ENCODE results near the gene CRYGN.

The CRYGN gene

DNA sequence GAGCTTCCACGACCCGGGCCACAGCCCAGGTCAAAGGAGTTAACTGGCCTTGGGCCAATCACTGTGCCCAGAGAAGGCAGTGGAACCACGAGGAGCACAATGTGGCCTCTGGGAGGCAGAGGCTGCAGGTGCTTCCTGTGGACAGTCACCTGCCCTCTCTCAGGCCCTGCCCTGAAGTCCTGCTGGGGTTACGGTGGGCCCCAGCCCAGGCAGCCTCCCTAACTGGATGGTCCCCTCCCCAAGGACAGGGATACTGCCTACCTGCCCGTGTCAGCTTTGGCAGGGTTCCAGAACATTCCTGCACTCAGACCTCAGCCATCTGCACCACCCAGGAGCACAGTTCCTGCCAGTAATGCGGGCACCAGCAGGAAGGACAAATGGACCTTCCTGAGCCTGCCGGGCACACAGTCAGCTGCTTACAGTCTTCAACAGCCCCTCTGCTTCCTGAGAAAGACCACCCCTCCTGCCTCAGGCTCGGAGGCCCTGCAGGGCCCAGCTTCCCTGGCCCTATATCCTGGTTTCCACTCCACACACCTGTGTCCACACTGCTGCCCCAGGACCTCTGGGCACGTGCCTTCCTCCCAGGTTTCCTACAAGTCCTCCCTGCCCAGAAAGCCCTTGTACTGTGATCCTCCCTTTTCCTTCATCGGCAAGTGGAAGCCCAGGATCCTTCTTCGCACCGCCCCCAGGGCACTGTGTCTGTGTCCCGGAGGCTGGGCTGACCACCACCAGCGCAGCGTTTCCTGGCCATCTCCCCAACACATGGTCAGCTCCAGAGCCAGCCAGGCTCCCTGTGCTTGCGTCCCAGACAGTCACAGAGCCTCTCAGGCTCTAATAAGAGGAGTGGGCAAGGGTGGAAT lies 53.4 kb downstream of the CRYGN start:
- DNase-seq (ENCODE audit: extremely low spot score): no peak
- ChIA-PET POLR2A (no interaction called here), CTCF (no interaction called here)
- TF ChIP-seq FOXA1 (IDR thresholded peaks at IDR 0.05) (no peak), BHLHE40 (IDR thresholded peaks at IDR 0.05; ENCODE audit: borderline replicate concordance) (no peak), ARNT (IDR thresholded peaks at IDR 0.05) (no peak), TARDBP (IDR thresholded peaks at IDR 0.05) (no peak), LEF1 (IDR thresholded peaks at IDR 0.05; ENCODE audit: borderline replicate concordance) (no peak), CTBP1 (IDR thresholded peaks at IDR 0.05; ENCODE audit: borderline replicate concordance) (no peak), ELF4 (IDR thresholded peaks at IDR 0.05) (no peak), SUZ12 (IDR thresholded peaks at IDR 0.05) (no peak)

DNA sequence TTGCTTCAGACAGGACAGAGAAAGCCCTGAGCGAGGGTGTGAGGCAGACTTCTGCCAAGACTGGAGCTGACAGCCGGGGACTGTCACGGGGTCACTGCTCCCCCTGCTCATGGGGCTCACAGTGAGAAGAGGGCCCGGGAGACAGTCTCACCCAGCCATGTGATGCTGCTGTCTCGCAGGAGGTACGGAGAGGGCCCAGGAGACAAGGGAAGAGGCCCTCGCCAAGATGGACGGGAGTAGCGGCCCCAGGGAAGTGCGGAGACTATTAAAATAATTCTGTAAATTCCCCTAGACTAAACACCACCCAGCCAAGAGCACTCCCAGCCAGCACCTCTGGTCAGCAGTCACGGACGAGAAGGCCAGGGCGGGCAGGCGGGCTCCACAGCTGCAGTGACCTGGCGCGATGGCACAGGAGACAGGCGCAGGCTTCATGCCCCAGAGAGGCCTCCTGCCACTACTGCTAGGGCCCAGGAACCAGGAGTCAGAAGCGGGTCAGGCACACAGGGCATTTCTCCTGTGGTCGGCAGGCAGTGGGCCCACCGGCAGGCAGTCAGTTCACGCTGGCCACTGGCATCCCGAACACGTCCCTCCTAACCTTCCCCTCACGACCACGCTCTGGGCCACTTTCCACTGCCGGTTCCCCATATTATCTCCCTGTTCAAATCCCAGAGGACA lies 54.2 kb downstream of the CRYGN start:
- CTCF ChIA-PET: no interaction called here
- TF ChIP-seq ELF4 (IDR thresholded peaks at IDR 0.05) (no peak), SUZ12 (IDR thresholded peaks at IDR 0.05) (no peak), NFRKB (IDR thresholded peaks at IDR 0.05) (no peak), SP1 (IDR thresholded peaks at IDR 0.05) (no peak), ARNT (IDR thresholded peaks at IDR 0.05) (no peak), FOXM1 (IDR thresholded peaks at IDR 0.05; ENCODE audit: borderline replicate concordance) (no peak), HDGF (IDR thresholded peaks at IDR 0.05; ENCODE audit: borderline replicate concordance) (no peak), FOXK2 (IDR thresholded peaks at IDR 0.05) (no peak)
- POLR2A ChIA-PET: no interaction called here
- no peak for DNase-seq (ENCODE audit: extremely low spot score)

DNA sequence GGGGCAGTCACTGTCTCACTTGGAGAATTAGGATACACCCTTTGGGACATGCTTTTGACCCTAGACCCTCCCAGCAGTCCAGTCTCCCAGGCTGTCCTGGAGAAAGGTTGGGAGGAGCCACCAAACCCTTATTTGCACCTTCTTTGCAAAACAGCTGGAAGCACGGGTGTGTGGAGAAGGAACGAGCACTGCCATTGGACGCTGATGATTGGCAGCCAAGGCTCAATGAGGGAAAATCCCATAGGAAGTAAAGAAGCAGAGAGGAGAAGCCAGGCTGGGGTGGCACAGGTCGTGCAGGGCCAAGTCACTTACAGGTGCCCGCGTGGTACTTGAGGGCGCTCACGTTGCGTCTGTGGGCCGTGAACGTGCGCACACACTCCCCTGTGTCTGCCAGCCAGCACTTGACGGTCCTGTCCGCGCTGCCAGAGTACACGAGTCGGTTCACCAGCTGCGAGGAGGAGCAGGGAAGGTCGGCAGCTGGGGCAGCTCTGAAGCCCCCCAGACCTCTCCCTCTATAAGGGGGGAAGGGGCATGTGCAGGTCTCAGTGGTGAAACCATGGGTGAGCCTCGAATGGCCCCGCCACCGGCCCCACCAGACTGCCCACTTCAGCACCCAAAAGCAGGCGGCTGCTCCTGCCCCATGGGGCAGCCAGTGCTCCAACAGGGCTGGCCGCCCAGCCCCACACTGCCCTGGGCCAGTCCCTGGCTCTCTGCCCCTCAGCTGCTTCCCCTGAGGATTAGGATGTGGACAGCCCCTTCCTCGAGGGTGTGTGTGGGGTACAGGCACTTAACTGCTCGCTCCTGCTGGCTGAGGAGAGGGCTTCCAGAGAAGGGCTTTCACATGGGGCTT lies 54.9 kb downstream of the CRYGN start:
- TF ChIP-seq ZNF384 (IDR thresholded peaks at IDR 0.05) (no peak), SP1 (IDR thresholded peaks at IDR 0.05) (no peak), ELF4 (IDR thresholded peaks at IDR 0.05) (no peak), L3MBTL2 (conservative IDR thresholded peaks at IDR 0.05) (no peak), FOXA1 (IDR thresholded peaks at IDR 0.05) (no peak), HDGF (IDR thresholded peaks at IDR 0.05; ENCODE audit: borderline replicate concordance) (no peak), FOXM1 (IDR thresholded peaks at IDR 0.05; ENCODE audit: borderline replicate concordance) (no peak), LEF1 (IDR thresholded peaks at IDR 0.05; ENCODE audit: borderline replicate concordance) (no peak), FOXK2 (IDR thresholded peaks at IDR 0.05) (no peak), TARDBP (IDR thresholded peaks at IDR 0.05) (no peak), SUZ12 (IDR thresholded peaks at IDR 0.05) (no peak), ARNT (IDR thresholded peaks at IDR 0.05) (no peak), NFRKB (IDR thresholded peaks at IDR 0.05) (no peak), BHLHE40 (IDR thresholded peaks at IDR 0.05; ENCODE audit: borderline replicate concordance) (no peak), CTBP1 (IDR thresholded peaks at IDR 0.05; ENCODE audit: borderline replicate concordance) (no peak)
- TF ChIP-seq, protein P1, sequence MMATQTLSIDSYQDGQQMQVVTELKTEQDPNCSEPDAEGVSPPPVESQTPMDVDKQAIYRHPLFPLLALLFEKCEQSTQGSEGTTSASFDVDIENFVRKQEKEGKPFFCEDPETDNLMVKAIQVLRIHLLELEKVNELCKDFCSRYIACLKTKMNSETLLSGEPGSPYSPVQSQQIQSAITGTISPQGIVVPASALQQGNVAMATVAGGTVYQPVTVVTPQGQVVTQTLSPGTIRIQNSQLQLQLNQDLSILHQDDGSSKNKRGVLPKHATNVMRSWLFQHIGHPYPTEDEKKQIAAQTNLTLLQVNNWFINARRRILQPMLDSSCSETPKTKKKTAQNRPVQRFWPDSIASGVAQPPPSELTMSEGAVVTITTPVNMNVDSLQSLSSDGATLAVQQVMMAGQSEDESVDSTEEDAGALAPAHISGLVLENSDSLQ (IDR thresholded peaks at IDR 0.05): no peak
- ChIA-PET POLR2A (no interaction called here), CTCF (no interaction called here)
- DNase-seq (ENCODE audit: extremely low spot score): no peak

DNA sequence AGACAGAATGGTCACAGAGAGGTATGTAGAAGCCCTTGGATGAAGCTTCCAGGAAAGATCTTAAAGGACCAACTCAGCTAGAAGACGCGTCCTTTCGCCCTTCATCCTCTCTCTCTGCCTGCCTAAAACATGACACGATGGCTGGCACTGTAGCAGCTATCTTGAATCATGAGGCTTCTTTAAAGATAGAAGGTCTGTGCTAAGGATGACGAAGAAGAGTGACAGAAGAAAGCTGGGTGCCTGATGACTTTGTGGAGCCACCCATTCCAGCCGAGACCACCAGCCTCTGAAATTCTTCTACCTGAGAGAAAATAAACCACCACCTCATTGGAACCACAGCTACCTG lies 55.6 kb downstream of the CRYGN start:
- ChIA-PET CTCF (no interaction called here), POLR2A (no interaction called here)
- TF ChIP-seq TARDBP (IDR thresholded peaks at IDR 0.05) (no peak), CTBP1 (IDR thresholded peaks at IDR 0.05; ENCODE audit: borderline replicate concordance) (no peak), FOXM1 (IDR thresholded peaks at IDR 0.05; ENCODE audit: borderline replicate concordance) (no peak), HDGF (IDR thresholded peaks at IDR 0.05; ENCODE audit: borderline replicate concordance) (no peak), ELF4 (IDR thresholded peaks at IDR 0.05) (no peak), NFRKB (IDR thresholded peaks at IDR 0.05) (no peak), L3MBTL2 (conservative IDR thresholded peaks at IDR 0.05) (no peak)
- DNase-seq (ENCODE audit: extremely low spot score): no peak

DNA sequence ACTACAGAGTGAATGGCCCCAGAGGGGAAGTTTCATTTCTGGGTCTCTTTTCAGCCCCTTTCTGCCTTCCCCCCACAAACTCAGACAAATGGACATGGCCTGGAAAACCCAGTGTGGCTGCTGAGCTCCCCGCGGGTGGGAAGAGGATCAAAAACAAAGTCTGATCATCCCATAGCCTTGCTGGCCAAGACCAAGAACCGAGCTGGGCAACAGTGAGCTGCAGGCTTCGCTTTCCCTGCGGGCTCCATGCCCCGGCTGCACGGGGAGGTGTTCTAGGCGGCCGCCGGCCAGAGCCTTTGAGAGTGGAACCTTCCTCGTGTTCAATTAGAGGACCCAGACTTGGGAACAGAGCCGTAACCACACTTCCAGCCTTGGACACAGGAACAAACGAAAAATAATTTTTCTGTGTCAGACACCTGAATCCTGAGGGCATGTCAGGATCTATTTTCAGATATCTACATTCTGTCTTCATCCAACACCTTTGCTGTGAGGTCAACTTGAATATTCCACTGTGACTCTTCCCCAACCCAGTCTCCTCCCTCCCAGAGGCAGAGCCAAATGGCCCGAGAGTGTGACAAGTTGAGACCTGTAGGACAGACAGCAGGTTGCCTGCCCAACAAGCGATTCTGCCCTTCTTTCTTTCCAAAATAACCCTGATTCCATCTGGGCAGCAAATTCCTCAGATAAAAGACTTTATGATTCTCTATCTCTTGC lies 56.1 kb downstream of the CRYGN start:
- TF ChIP-seq NFRKB (IDR thresholded peaks at IDR 0.05) (no peak), FOXA1 (IDR thresholded peaks at IDR 0.05) (no peak), ARNT (IDR thresholded peaks at IDR 0.05) (no peak)

DNA sequence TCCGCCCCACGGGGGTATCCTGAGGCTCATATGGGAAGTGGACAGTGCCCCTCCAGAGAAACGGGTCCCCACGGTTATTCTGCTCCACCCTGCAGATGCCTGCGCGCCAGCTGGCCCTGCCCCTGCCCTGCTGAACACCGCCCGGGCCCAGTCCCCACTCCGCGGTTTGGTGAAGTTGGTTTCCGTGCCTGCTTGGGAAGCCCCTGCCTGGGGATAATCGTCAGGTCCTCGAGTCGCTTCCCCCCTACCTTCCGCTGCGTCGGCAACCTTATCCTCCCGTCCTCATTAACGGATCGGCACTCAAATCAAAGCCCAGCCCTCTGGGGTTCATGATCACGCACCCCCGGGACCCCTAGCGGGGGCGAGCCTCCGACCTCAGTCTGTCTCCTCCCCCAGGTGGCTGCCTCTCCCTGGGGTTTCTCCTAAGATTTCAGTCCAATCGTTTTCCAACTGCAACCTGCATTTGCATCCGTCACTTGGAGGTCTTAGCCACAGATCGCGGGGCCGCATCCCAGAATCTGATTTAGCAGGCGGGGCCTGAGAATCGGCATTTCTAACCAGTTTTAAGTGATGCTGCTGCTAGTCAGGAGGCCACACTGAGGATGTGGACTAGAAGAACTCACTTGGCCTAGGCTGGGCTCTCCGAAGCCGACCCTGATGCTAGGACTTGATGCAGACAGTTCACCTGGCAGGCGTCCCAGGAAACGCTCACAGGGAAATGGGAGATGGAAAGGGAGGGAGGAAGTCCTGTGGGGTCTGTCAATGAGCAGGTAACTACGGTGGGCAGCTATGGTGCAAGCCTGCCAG lies 57.7 kb downstream of the CRYGN start:
- no peak for TF ChIP-seq FOXK2 (IDR thresholded peaks at IDR 0.05)
- no peak for TF ChIP-seq ARNT (IDR thresholded peaks at IDR 0.05)
- no peak for TF ChIP-seq ELF4 (IDR thresholded peaks at IDR 0.05)
- no peak for TF ChIP-seq L3MBTL2 (conservative IDR thresholded peaks at IDR 0.05)
- no peak for TF ChIP-seq FOXA1 (IDR thresholded peaks at IDR 0.05)
- TF ChIP-seq TARDBP (IDR thresholded peaks at IDR 0.05): no peak
- TF ChIP-seq BHLHE40 (IDR thresholded peaks at IDR 0.05; ENCODE audit: borderline replicate concordance): no peak
- no peak for TF ChIP-seq HDGF (IDR thresholded peaks at IDR 0.05; ENCODE audit: borderline replicate concordance)
- TF ChIP-seq, protein P1 (IDR thresholded peaks at IDR 0.05): no peak
- TF ChIP-seq SP1 (IDR thresholded peaks at IDR 0.05): no peak
- TF ChIP-seq ZNF384 (IDR thresholded peaks at IDR 0.05): no peak
- TF ChIP-seq LEF1 (IDR thresholded peaks at IDR 0.05; ENCODE audit: borderline replicate concordance): no peak
- no peak for TF ChIP-seq SUZ12 (IDR thresholded peaks at IDR 0.05)
- TF ChIP-seq CTBP1 (IDR thresholded peaks at IDR 0.05; ENCODE audit: borderline replicate concordance): no peak
- no peak for TF ChIP-seq FOXM1 (IDR thresholded peaks at IDR 0.05; ENCODE audit: borderline replicate concordance)
- no peak for TF ChIP-seq NFRKB (IDR thresholded peaks at IDR 0.05)
- CTCF ChIA-PET: no interaction called here
- POLR2A ChIA-PET: no interaction called here
- no peak for DNase-seq (ENCODE audit: extremely low spot score)

More for the DNA sequence above, 56.1 kb downstream of the CRYGN start:
- DNase-seq (ENCODE audit: extremely low spot score): no peak
- CTCF ChIA-PET: interaction anchor here (0.6 kb wide), 2 partner anchors 157 to 260 kb away, joined by 3 to 5 read pairs; no protein-coding TSS in a partner anchor
- POLR2A ChIA-PET: no interaction called here

Data from HEK293T (cell line).